Measurements from ENCODE around the gene IL20.

- TF ChIP-seq ARID3A (IDR thresholded peaks at IDR 0.05; ENCODE audit: low read depth, low read length): no peak
- TF ChIP-seq ZNF10 (CRISPR knock-in tag; IDR thresholded peaks at IDR 0.05; ENCODE audit: borderline replicate concordance, low read depth): no peak
- TF ChIP-seq MIER2 (CRISPR knock-in tag; IDR thresholded peaks at IDR 0.05): no peak
- TF ChIP-seq FOXA3 (CRISPR knock-in tag; IDR thresholded peaks at IDR 0.05): no peak
- no peak for TF ChIP-seq SMAD3 (CRISPR knock-in tag; IDR thresholded peaks at IDR 0.05)
- TF ChIP-seq RAD21 (CRISPR knock-in tag; IDR thresholded peaks at IDR 0.05): no peak
- no peak for TF ChIP-seq ZNF83 (CRISPR knock-in tag; IDR thresholded peaks at IDR 0.05; ENCODE audit: borderline replicate concordance)
- TF ChIP-seq ZBTB1 (CRISPR knock-in tag; IDR thresholded peaks at IDR 0.05; ENCODE audit: borderline replicate concordance): no peak
- TF ChIP-seq, protein P1, sequence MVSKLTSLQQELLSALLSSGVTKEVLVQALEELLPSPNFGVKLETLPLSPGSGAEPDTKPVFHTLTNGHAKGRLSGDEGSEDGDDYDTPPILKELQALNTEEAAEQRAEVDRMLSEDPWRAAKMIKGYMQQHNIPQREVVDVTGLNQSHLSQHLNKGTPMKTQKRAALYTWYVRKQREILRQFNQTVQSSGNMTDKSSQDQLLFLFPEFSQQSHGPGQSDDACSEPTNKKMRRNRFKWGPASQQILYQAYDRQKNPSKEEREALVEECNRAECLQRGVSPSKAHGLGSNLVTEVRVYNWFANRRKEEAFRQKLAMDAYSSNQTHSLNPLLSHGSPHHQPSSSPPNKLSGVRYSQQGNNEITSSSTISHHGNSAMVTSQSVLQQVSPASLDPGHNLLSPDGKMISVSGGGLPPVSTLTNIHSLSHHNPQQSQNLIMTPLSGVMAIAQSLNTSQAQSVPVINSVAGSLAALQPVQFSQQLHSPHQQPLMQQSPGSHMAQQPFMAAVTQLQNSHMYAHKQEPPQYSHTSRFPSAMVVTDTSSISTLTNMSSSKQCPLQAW (CRISPR knock-in tag; IDR thresholded peaks at IDR 0.05): no peak
- no peak for TF ChIP-seq ZBTB8A (CRISPR knock-in tag; IDR thresholded peaks at IDR 0.05; ENCODE audit: borderline replicate concordance, low read depth)
- TF ChIP-seq, protein P2, sequence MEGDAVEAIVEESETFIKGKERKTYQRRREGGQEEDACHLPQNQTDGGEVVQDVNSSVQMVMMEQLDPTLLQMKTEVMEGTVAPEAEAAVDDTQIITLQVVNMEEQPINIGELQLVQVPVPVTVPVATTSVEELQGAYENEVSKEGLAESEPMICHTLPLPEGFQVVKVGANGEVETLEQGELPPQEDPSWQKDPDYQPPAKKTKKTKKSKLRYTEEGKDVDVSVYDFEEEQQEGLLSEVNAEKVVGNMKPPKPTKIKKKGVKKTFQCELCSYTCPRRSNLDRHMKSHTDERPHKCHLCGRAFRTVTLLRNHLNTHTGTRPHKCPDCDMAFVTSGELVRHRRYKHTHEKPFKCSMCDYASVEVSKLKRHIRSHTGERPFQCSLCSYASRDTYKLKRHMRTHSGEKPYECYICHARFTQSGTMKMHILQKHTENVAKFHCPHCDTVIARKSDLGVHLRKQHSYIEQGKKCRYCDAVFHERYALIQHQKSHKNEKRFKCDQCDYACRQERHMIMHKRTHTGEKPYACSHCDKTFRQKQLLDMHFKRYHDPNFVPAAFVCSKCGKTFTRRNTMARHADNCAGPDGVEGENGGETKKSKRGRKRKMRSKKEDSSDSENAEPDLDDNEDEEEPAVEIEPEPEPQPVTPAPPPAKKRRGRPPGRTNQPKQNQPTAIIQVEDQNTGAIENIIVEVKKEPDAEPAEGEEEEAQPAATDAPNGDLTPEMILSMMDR (CRISPR knock-in tag; IDR thresholded peaks at IDR 0.05): no peak
- TF ChIP-seq POLR2AphosphoS2 (IDR thresholded peaks at IDR 0.05; ENCODE audit: low read depth, low read length): no peak
- no peak for TF ChIP-seq ELF4 (CRISPR knock-in tag; IDR thresholded peaks at IDR 0.05; ENCODE audit: borderline replicate concordance)
- TF ChIP-seq CBFB (CRISPR knock-in tag; IDR thresholded peaks at IDR 0.05): no peak
Measured at GRCh38 chr1:206902702-206903101, 37.3 kb downstream of the IL20 start.
